Stimulated activated memory B cell treated with anti-CD40 and anti-IgM and Interleukin-4, amounts not matched to agents 10 μg/mL and 1 μg/mL and 100 μg/mL, for 72 hours (primary cell): ENCODE results near the gene PPP3CA.

Experiments
- ATAC-seq: fragments of 150-1000 bp; cut with Tn5 transposase; 2 replicates; pipeline ENCODE4 v1.10.0; 2021
- H3K27ac Mint-ChIP-seq: one replicate; pipeline ENCODE4 v1.8.0; 2022; ENCODE audit warnings: mild to moderate bottlenecking, mixed read lengths
- H3K27me3 Mint-ChIP-seq: one replicate; pipeline ENCODE4 v1.8.0; 2022; ENCODE audit warnings: mixed read lengths
- H3K36me3 Mint-ChIP-seq: one replicate; pipeline ENCODE4 v1.8.0; 2022; ENCODE audit warnings: mixed read lengths
- H3K4me1 Mint-ChIP-seq: one replicate; pipeline ENCODE4 v1.8.0; 2022; ENCODE audit warnings: mixed read lengths
- H3K4me3 Mint-ChIP-seq: one replicate; pipeline ENCODE4 v1.8.0; 2022; ENCODE audit warnings: mild to moderate bottlenecking, moderate library complexity, mixed read lengths
- H3K9me3 Mint-ChIP-seq: one replicate; pipeline ENCODE4 v1.8.0; 2022; ENCODE audit warnings: mixed read lengths

PPP3CA gene

DNA sequence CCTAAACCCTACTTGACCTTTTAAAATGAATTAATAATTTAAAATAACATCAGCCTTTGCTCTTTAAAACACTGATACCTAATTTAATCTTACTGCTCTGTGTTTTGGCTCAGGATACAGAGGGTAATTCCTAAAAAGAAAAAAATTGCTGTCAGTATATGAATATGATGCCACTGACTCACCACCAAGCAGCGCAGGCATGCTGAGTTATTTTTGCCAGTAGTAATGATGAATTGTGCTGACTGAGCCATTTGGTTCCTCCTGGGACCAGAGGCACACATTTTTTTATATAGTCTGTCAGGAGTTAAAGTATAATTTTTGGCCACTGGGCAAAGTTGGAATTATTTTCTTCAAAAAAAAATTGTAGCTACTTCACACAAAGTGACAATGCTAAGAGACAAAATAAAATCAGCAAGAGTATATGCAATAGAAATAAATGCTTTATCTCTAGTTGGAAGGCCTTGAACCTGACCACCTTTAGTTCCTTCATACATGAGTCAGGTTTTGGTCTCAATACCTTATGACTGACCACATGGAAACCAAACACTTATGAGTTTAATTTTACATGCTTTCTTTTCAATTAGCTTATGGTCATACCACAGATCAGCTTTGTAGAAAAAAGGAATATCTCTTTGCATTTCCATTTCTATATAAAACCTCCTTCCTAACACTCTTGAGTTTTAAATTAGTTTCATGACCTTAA, 115.1 kb downstream of the PPP3CA start:
- Mint-ChIP-seq H3K27ac (no peak overlapping the region), H3K4me1 (peaks cover 51% of the 10 kb centered on the region)

DNA sequence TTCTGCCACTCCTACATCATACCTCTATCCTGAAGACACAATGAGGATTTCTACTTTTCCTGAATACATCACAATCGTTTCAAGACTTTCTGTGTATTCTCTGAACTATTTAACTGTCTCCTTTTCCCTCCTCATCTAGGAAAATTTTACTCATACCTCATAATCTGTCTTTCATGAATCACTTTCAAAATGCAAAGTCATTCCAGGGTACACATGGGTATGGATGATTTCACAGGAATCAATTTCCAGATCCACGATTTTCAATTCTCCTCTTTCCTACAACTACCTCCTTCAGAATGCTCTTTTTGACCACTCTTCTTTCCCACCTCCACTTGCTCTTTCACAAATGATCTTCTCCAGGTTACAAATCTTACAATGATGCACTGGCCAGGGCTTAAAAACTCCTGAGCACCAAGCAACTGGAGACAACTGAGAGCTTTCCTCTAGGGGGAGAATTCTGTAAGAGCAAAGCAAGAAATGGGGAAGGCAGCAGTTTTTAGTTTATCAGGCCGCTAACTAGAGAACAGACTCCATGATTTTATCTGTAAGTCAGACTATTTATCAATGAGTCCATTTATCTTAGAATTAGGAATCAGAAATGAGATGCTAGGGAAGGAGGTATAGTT, 116.4 kb downstream of the PPP3CA start:
- ATAC-seq, result no peak
- H3K27ac Mint-ChIP-seq, result peak overlapping the region; percentile 14
- H3K9me3 Mint-ChIP-seq, result no peaks in the 10 kb centered on the region
- H3K4me3 Mint-ChIP-seq, result no peak overlapping the region
- H3K4me1 Mint-ChIP-seq, result peaks cover 54% of the 10 kb centered on the region
- H3K36me3 Mint-ChIP-seq, result peaks cover 16% of the 10 kb centered on the region
- H3K27me3 Mint-ChIP-seq, result no peaks in the 10 kb centered on the region

More for the DNA sequence above, 115.1 kb downstream of the PPP3CA start:
- Mint-ChIP-seq H3K36me3 (peaks cover 16% of the 10 kb centered on the region), H3K9me3 (no peaks in the 10 kb centered on the region), H3K27me3 (no peaks in the 10 kb centered on the region), H3K4me3 (no peak overlapping the region)
- peak; percentile 79 for ATAC-seq

DNA sequence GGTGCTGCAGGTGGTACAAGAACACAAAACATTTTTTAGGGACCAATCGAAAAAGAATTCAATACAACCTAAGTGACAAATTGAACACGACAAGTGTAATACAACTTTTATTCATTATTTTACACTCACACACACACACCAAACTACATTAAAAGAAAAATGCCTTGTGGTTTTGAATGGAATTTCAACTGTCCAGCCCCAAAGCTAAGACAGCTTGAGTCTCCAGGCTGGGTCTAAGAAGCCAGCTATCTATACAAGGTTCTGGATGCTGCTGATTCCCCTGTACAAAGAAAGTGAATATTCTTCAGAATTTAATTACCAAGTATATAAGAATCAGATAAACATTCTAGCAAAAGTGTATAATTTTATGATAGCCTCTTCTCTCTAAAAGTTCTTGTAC, 118.2 kb downstream of the PPP3CA start:
- Mint-ChIP-seq H3K9me3 (no peaks in the 10 kb centered on the region), H3K4me3 (no peak overlapping the region), H3K27ac (no peak overlapping the region), H3K36me3 (peaks cover 13% of the 10 kb centered on the region), H3K4me1 (peaks cover 65% of the 10 kb centered on the region), H3K27me3 (no peaks in the 10 kb centered on the region)
- ATAC-seq, result no peak

DNA sequence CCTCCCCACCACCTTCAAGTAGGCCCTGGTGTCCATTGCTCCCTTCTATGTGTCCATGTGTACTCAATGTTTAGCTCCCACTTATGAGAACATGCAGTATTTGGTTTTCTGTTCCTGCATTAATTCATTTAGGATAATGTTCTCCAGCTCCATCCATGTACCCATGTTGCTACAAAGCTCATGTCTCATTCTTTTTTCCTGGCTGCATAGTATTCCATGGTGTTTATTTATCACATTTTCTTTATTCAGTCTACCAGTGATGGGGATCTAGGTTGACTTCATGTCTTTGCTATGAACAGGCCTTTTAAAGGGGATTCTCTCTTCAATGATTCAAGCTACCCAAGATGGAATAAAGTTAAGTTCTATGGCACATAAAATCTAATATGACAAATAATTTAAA, 119.6 kb downstream of the PPP3CA start:
- Mint-ChIP-seq H3K4me1 (peaks cover 74% of the 10 kb centered on the region), H3K36me3 (peaks cover 12% of the 10 kb centered on the region), H3K9me3 (no peaks in the 10 kb centered on the region), H3K27ac (no peak overlapping the region), H3K4me3 (no peak overlapping the region), H3K27me3 (no peaks in the 10 kb centered on the region)
- ATAC-seq, result no peak

DNA sequence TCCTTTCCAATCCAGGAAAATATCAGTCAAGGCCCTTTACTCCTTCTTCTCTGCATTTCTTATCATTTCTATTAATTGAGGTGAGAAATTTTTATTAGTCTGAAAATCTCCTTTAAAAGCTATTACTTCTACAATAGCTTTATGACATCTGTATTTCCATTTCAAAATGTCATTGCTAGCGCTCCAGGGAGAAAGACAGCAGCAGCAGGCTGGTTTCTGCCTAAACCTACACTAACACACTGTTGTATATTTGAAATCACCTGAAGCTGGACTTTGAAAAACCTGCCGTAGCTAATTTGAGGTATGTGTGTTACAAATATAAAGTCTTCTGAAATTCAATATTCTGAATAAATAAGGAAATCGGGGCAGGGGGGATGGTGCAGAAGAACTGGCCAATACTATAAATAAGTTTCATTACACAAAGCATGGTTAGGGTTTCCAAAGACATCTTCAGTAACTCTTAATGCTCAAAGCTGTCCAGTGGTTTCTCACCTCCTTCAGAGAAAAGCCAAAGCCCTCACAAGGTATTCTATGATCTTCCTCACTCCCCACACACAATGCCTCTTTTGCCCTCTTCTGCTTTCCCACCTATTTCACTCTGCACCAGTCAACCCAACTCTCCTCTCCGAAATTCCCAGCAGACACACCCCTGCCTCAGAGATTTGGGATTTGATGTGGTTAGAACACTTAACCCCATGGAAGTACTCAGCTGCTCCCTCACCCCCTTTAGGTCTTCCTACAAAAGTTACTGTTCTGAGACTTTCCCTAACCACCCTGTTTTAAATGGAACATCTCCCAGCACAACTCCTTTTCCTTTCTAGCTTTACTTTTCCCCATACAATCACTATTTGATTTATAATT, 122.7 kb downstream of the PPP3CA start:
- no peak overlapping the region for H3K27ac Mint-ChIP-seq
- H3K4me1 Mint-ChIP-seq, result peaks cover 69% of the 10 kb centered on the region
- H3K4me3 Mint-ChIP-seq, result no peak overlapping the region
- no peaks in the 10 kb centered on the region for H3K27me3 Mint-ChIP-seq
- peaks cover 2% of the 10 kb centered on the region for H3K36me3 Mint-ChIP-seq
- ATAC-seq, result no peak
- no peaks in the 10 kb centered on the region for H3K9me3 Mint-ChIP-seq

DNA sequence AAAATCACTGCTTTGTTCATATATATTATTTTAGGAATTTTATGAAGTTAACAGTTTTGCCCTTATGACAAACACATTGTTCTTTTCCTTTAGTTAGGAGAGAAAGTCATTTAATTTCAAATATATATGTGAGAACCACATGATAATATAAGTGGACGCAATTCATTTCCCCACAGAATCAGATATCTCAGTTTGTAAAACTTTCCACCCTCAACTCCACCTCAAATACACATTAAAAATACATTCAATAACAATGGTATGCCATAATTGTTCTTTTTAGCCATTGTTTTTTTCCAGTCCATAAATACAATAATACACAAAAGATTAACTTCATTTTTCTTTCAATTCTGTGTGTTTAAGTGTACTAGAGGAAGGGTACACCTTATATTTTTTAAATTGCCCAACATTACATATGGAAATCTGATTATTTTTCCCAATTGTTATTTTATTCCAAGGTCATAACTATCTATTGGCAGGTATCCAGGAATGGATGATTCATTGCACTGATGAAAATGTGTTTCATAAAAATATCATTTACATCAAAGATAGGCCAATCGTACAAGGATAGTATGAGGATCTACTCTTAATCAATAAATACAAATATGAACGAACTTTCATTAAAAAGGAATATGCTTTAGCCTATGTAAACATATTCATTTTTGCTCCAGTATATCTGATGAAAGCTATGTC, 125.0 kb downstream of the PPP3CA start:
- H3K4me3 Mint-ChIP-seq, result no peak overlapping the region
- H3K4me1 Mint-ChIP-seq, result peaks cover 80% of the 10 kb centered on the region
- no peak overlapping the region for H3K27ac Mint-ChIP-seq
- no peak for ATAC-seq
- no peaks in the 10 kb centered on the region for H3K9me3 Mint-ChIP-seq
- no peaks in the 10 kb centered on the region for H3K36me3 Mint-ChIP-seq
- H3K27me3 Mint-ChIP-seq, result no peaks in the 10 kb centered on the region

DNA sequence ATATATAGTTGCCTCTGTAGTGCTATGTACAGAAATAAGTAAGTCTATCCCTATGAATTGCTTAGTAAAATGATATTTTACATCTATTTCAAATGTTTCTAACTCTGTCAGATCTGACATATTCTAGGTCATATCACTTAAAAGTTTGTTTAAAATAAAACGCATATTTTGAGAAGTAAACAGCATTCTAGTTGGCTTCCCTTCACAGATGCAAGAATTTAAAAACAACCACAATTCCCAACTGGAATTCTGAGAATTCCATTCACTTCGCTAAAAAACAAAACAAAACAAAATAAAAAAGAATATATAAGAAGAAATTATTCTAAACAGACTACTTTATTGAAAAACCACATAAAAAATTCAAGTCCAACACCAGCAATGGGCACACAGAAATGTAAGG, 126.0 kb downstream of the PPP3CA start:
- H3K36me3 Mint-ChIP-seq, result no peaks in the 10 kb centered on the region
- no peak overlapping the region for H3K27ac Mint-ChIP-seq
- H3K27me3 Mint-ChIP-seq, result no peaks in the 10 kb centered on the region
- H3K4me3 Mint-ChIP-seq, result no peak overlapping the region
- ATAC-seq, result no peak
- H3K4me1 Mint-ChIP-seq, result peaks cover 71% of the 10 kb centered on the region
- H3K9me3 Mint-ChIP-seq, result no peaks in the 10 kb centered on the region

DNA sequence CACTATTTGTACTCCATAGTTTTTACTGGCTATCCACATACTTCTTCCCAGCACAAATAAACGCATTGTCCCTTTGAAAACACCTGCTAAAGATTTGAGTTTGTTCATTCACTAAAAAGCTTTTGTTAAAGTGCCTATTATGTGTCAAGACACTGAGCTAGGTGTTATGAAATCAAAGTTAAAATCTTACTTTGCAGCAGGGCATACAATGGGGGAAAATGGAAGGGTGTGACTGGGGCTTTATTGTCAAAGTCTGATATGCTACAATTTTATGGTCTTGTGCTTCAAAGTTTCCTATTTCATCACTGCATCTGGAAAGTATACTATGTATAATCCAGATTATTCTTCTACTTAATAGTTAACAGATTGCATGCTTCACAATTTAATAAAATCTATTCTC, 128.4 kb downstream of the PPP3CA start:
- Mint-ChIP-seq H3K27ac (no peak overlapping the region), H3K27me3 (no peaks in the 10 kb centered on the region), H3K36me3 (no peaks in the 10 kb centered on the region), H3K9me3 (no peaks in the 10 kb centered on the region), H3K4me3 (no peak overlapping the region), H3K4me1 (peaks cover 53% of the 10 kb centered on the region)
- no peak for ATAC-seq

DNA sequence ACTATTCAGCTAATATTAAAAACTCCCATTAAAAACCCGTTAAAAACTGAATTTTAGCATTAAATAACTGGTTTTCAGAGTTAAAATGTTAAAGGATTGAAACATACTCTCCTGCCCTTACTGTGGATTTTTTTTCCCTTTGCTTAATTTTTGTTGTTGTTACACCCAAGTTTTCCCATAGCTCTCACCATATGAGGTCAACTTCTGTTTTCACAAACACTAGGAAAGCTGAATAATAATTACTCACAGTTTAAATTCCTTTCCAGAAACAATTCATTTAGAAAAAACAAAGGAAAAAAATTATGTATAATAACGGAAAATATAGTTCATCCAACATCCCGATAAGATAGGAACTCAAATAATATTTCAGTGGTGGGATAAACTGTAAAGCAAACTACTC, 129.0 kb downstream of the PPP3CA start:
- no peak overlapping the region for H3K27ac Mint-ChIP-seq

DNA sequence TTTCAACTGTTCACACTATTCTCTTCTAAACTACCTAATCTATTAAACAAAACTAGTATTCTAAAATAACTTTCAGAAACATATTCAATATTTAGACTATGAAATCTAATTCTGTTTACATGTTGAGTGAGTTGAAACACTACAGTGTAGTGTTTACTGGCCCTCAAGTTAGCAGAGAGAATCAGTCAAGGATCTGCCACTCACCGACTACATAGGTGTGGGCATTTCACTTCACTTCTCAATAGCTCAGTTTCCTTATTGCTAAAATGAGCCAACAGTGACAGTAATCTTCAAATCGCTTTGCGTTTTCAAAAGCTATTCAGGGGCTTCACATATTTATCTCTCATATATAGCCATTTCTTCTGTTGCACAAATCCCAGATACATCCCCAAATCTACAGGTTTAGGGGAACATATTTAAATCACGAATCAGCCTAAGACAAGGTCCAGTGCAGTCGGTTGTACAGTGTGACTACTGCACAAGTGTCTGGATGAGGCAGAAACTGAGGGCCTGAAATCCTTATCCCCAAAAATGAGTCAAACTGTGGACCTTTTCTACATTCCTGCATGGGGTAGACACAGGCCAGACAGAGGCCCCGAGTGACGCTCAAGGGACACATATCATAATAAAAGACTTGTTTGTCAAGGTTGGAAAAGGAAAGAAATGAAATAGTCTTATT, 129.8 kb downstream of the PPP3CA start:
- Mint-ChIP-seq H3K4me3 (no peak overlapping the region), H3K9me3 (no peaks in the 10 kb centered on the region), H3K27me3 (no peaks in the 10 kb centered on the region), H3K36me3 (no peaks in the 10 kb centered on the region), H3K4me1 (peaks cover 39% of the 10 kb centered on the region), H3K27ac (peak overlapping the region; percentile 10)
- ATAC-seq, result no peak

More for the DNA sequence above, 129.0 kb downstream of the PPP3CA start:
- no peak for ATAC-seq
- Mint-ChIP-seq H3K27me3 (no peaks in the 10 kb centered on the region), H3K9me3 (no peaks in the 10 kb centered on the region), H3K4me3 (no peak overlapping the region), H3K36me3 (no peaks in the 10 kb centered on the region), H3K4me1 (peaks cover 47% of the 10 kb centered on the region)

DNA sequence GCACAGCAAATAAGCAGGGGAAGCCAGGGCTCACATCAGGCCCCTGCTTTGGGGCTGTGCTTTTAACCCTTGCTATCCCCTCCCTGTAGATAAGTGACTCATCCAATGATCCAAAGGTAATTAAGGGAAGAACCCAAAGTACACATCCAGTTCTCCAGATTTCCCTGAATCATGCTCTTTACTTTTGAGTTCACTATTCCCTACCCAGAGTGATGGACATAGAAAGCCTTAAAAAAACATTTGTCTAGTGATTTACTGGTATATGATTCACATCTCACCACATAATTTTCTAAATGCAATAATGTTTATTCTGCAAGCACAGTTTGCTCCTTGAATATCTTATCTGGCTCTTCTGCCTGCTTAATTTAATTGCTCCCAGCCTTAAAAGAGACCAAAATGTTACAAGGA, 136.2 kb downstream of the PPP3CA start:
- Mint-ChIP-seq H3K36me3 (no peaks in the 10 kb centered on the region), H3K4me3 (no peak overlapping the region), H3K9me3 (no peaks in the 10 kb centered on the region), H3K27ac (no peak overlapping the region), H3K4me1 (peaks cover 49% of the 10 kb centered on the region), H3K27me3 (no peaks in the 10 kb centered on the region)
- no peak for ATAC-seq

DNA sequence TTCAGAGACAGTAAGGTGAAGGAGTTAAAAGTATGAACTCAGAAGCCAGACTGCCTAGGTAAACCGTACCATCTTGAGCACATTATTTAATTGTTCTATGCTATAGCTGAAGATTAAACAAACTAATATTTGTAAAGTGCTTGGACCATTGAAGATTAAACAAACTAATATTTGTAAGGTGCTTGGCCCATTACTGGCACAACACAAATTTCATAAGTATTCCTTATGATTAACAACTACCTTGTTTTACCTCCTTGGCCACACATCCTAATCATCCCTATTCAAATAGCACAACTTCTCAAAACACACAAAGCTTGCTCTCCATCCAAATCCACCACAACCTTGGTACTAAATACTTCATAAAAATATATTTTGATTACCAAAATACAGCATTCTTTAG, 137.0 kb downstream of the PPP3CA start:
- H3K4me3 Mint-ChIP-seq, result no peak overlapping the region
- H3K27me3 Mint-ChIP-seq, result no peaks in the 10 kb centered on the region
- peaks cover 57% of the 10 kb centered on the region for H3K4me1 Mint-ChIP-seq
- no peaks in the 10 kb centered on the region for H3K36me3 Mint-ChIP-seq
- H3K27ac Mint-ChIP-seq, result no peak overlapping the region
- H3K9me3 Mint-ChIP-seq, result no peaks in the 10 kb centered on the region
- no peak for ATAC-seq

DNA sequence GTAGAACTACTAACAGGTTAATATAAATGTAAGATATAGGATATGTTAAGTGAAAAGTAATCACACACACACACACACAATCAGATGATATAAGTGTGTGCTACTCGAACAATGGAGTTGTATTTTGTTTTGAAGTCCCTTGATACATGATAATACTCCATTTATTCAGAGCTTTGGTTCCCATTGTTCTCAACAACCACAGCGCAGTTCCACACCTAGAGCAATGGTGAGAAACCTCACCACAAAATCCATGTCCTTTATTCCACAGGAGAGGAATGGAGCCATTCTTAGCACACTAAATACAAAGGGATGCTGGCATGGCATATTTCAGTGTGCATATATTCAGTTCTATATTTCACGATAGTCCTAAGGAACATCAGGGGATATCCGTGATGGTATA, 139.2 kb downstream of the PPP3CA start:
- peaks cover 54% of the 10 kb centered on the region for H3K4me1 Mint-ChIP-seq

DNA sequence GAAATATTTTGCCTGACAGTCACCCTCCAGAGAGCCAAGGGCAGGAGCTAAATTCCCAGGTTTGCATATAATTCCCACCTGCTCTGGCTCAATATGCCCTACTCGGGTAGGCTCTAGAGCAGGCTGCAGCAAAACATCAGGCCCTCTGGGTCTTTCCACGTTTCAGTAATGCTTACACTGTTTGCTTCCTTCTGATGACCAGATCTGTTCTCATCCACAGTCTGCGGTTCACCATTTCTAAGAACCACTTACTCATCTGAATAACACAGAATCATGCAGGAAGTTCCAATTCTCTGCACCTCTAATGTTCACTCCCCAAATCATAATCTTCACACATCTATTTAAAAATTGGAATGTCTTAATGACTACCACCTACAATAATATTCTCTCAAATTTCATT, 141.4 kb downstream of the PPP3CA start:
- H3K27ac Mint-ChIP-seq, result peak overlapping the region; percentile 36
- ATAC-seq, result peak; percentile 95
- H3K36me3 Mint-ChIP-seq, result no peaks in the 10 kb centered on the region
- H3K9me3 Mint-ChIP-seq, result no peaks in the 10 kb centered on the region
- no peak overlapping the region for H3K4me3 Mint-ChIP-seq
- no peaks in the 10 kb centered on the region for H3K27me3 Mint-ChIP-seq
- peaks cover 62% of the 10 kb centered on the region for H3K4me1 Mint-ChIP-seq

More for the DNA sequence above, 139.2 kb downstream of the PPP3CA start:
- H3K4me3 Mint-ChIP-seq, result no peak overlapping the region
- no peaks in the 10 kb centered on the region for H3K36me3 Mint-ChIP-seq
- no peak for ATAC-seq
- H3K9me3 Mint-ChIP-seq, result no peaks in the 10 kb centered on the region
- H3K27ac Mint-ChIP-seq, result no peak overlapping the region
- H3K27me3 Mint-ChIP-seq, result no peaks in the 10 kb centered on the region

DNA sequence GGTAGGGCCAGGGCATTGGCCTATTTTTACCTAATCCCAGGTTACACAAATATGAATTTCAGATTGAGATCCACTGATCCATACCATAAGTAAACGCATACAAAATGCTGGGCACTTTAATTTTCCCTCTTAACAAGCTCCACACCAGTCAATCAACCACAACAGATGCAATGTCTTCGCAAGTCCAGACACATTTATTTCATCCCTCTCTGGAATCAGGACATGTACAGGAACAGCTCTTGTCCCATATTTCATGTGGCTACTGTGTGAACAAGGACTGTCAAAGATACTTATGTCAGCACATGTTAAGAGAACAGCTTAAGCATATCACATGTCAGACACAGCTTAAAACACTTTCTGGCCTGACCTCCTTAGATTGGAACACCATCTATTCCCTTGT, 145.9 kb downstream of the PPP3CA start:
- Mint-ChIP-seq H3K4me1 (peaks cover 60% of the 10 kb centered on the region), H3K4me3 (no peak overlapping the region), H3K27me3 (no peaks in the 10 kb centered on the region), H3K27ac (peak overlapping the region; percentile 10), H3K36me3 (no peaks in the 10 kb centered on the region), H3K9me3 (no peaks in the 10 kb centered on the region)
- no peak for ATAC-seq
